Calu3 (cell line): ENCODE data around the gene TEAD1. TPM values are rescaled to one million over a fixed set of nuclear protein-coding genes. Genes with fewer than 3 reads are reported as not detected.

Experiments
- BruUV-seq: library from RNA; stranded (reverse); fragments of 400-500 nt; replicated peaks from 2 replicates; lab custom pipeline; 2021; lab: Mats Ljungman, UMichigan
- CTCF ChIA-PET: fragments of 300-600 bp; sonication (Branson Sonifier 250); formaldehyde crosslinking; loops from one replicate; lab custom pipeline; 2022; ENCODE audit warnings: antibody characterized with exemption; lab: Charles Lee
- DNase-seq: peaks from one replicate; pipeline ENCODE4 v3.0.0; 2022
- H3K27ac Mint-ChIP-seq: one replicate; pipeline ENCODE4 v1.8.0; 2022; ENCODE audit warnings: mixed read lengths; ENCODE audit not compliant: unreplicated experiment
- H3K27me3 Mint-ChIP-seq: one replicate; pipeline ENCODE4 v1.8.0; 2022; ENCODE audit warnings: mixed read lengths; ENCODE audit not compliant: unreplicated experiment
- H3K36me3 Mint-ChIP-seq: one replicate; pipeline ENCODE4 v1.8.0; 2022; ENCODE audit warnings: mild to moderate bottlenecking, moderate library complexity, mixed read lengths; ENCODE audit not compliant: insufficient read depth, unreplicated experiment
- H3K4me1 Mint-ChIP-seq: one replicate; pipeline ENCODE4 v1.8.0; 2022; ENCODE audit warnings: mild to moderate bottlenecking, low read depth, mixed read lengths; ENCODE audit not compliant: unreplicated experiment
- H3K4me3 Mint-ChIP-seq: one replicate; pipeline ENCODE4 v1.8.0; 2022; ENCODE audit warnings: mild to moderate bottlenecking, low read depth, moderate library complexity, mixed read lengths; ENCODE audit not compliant: unreplicated experiment
- H3K9me3 Mint-ChIP-seq: one replicate; pipeline ENCODE4 v1.8.0; 2022; ENCODE audit warnings: low read depth, mixed read lengths; ENCODE audit not compliant: unreplicated experiment
- intact Hi-C: fragments of 100-400 bp; cut with micrococcal nuclease; formaldehyde crosslinking; loops from one replicate; pipeline ENCODE4 v1.10.0; 2022; ENCODE audit not compliant: unreplicated experiment
- total RNA-seq: library from RNA; stranded (reverse); gene quantifications from 2 replicates; pipeline ENCODE4 v1.2.3, GENCODE V29; 2022
- TF ChIP-seq, protein P1 (sequence below): fragments of 200-600 bp; IDR thresholded peaks from one replicate; pipeline ENCODE4 v1.8.0; 2022; ENCODE audit warnings: antibody characterized with exemption; ENCODE audit not compliant: unreplicated experiment

TEAD1 gene
- total RNA-seq, 1 experiment from 2014 or later, result 104 TPM

DNA sequence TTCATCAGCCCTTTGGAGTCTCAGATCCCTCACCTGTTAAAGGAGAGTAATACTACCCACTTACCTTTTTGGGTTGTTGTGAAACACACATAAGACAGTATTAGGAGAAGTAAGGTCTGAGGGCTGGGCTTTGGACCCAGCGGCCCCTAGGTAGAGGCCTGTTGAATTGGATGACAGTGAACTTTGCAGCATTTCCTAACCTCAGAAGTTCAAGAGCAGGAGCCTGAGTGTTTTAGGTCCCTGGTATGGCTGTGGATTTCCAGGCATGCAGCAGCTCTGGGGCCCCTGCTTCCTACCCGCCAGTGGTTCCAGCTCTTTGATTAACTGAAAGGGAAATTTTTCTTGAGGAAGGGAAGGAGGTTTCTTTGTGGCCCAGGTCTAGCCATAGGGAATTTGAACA, 58.9 kb downstream of the TEAD1 start:
- BruUV-seq, result no TSS peak
- H3K4me1 Mint-ChIP-seq, result peaks cover 20% of the 10 kb centered on the region
- CTCF ChIA-PET, result interaction anchor here (2.6 kb wide), 1 partner anchor 10 kb away, joined by 5 read pairs; no protein-coding TSS in a partner anchor
- no peaks in the 10 kb centered on the region for H3K27me3 Mint-ChIP-seq
- TF ChIP-seq, protein P1, sequence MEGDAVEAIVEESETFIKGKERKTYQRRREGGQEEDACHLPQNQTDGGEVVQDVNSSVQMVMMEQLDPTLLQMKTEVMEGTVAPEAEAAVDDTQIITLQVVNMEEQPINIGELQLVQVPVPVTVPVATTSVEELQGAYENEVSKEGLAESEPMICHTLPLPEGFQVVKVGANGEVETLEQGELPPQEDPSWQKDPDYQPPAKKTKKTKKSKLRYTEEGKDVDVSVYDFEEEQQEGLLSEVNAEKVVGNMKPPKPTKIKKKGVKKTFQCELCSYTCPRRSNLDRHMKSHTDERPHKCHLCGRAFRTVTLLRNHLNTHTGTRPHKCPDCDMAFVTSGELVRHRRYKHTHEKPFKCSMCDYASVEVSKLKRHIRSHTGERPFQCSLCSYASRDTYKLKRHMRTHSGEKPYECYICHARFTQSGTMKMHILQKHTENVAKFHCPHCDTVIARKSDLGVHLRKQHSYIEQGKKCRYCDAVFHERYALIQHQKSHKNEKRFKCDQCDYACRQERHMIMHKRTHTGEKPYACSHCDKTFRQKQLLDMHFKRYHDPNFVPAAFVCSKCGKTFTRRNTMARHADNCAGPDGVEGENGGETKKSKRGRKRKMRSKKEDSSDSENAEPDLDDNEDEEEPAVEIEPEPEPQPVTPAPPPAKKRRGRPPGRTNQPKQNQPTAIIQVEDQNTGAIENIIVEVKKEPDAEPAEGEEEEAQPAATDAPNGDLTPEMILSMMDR, result no peak
- intact Hi-C loops, result no loop called here
- no peak for DNase-seq
- H3K9me3 Mint-ChIP-seq, result no peaks in the 10 kb centered on the region
- H3K27ac Mint-ChIP-seq, result no peak overlapping the region
- no peaks in the 10 kb centered on the region for H3K36me3 Mint-ChIP-seq
- no peak overlapping the region for H3K4me3 Mint-ChIP-seq

DNA sequence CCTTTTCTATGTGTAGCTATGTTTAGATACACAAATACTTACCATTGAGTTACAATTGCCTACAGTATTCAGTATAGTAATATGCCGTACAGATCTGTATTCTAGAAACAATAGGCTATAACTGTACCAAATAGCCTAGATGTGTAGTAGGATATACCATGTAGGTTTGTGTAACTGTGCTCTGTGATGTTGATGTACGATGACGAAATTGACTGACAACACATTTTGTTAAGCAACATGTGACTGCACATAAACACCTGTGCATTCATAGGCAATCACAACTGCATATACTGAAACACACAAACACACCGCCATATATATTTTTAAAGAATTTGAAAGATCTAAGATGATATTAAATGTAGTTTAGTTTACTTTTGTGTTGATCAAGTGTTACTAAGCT, 60.4 kb downstream of the TEAD1 start:
- Mint-ChIP-seq H3K4me1 (peaks cover 21% of the 10 kb centered on the region), H3K4me3 (no peak overlapping the region), H3K27me3 (no peaks in the 10 kb centered on the region), H3K27ac (no peak overlapping the region), H3K9me3 (no peaks in the 10 kb centered on the region), H3K36me3 (no peaks in the 10 kb centered on the region)
- intact Hi-C loops, result no loop called here
- no peak for DNase-seq
- no TSS peak for BruUV-seq
- CTCF ChIA-PET, result interaction anchor here (1.3 to 2.6 kb wide), 2 partner anchors 8 to 12 kb away, joined by 5 to 6 read pairs; no protein-coding TSS in a partner anchor
- TF ChIP-seq, protein P1, result no peak

DNA sequence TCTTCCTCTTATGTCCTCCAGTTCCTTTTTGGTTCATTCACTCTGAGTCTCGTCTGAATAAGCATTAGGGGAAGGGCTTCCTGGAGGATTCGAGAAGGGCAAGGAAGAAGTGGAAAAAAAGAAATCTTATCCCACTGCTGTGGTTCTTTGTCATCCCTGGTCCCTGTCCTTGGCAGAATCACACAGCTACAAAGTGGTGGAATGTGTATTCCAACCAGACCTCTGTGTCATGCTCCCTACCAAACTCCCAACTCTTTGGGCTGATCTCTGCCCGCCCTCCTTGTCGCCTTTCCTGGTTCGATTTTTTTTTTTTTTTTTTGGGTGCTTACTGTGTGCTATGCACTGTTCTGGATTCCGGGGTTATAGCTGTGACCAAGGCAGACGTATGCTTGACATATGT, 61.0 kb downstream of the TEAD1 start:
- Mint-ChIP-seq H3K9me3 (peaks cover under 1% of the 10 kb centered on the region), H3K27me3 (no peaks in the 10 kb centered on the region), H3K27ac (no peak overlapping the region), H3K4me1 (peaks cover 22% of the 10 kb centered on the region), H3K4me3 (no peak overlapping the region), H3K36me3 (no peaks in the 10 kb centered on the region)
- TF ChIP-seq, protein P1, result no peak
- intact Hi-C loops, result no loop called here
- DNase-seq, result no peak
- CTCF ChIA-PET, result interaction anchor here (0.7 kb wide), 1 partner anchor 18 kb away, joined by 7 read pairs; no protein-coding TSS in a partner anchor
- BruUV-seq, result no TSS peak

DNA sequence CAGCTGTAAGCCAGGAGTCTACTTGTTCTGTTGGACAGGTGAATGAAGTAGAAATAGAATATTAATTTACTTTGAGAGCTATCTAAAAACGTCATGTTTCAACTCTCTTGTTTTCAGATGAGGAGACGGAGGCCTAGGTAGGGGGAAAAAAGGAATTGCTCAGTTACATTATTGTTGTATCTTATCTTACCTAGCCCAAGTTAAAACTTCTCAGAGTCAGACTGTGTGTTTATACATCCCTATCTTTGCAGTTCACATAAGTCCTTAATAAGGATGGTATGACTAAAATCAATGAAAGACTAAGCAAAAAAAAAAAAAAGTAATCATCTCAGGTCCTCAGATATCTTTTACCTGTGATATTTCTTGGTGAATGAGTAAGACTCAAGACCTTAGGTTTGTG, 62.8 kb downstream of the TEAD1 start:
- CTCF ChIA-PET, result no interaction called here
- Mint-ChIP-seq H3K27me3 (no peaks in the 10 kb centered on the region), H3K9me3 (peaks cover 2% of the 10 kb centered on the region), H3K4me1 (peaks cover 25% of the 10 kb centered on the region), H3K27ac (no peak overlapping the region), H3K36me3 (no peaks in the 10 kb centered on the region), H3K4me3 (no peak overlapping the region)
- TF ChIP-seq, protein P1, result no peak
- no peak for DNase-seq
- intact Hi-C loops, result no loop called here
- BruUV-seq, result no TSS peak
